Liver (tissue), 9 donors: ENCODE data around the gene NMB. TPM values are rescaled to one million over a fixed set of nuclear protein-coding genes. Genes with fewer than 3 reads are reported as not detected.

Experiments
- DNase-seq: peaks from one replicate; pipeline ENCODE4 v3.0.0-alpha.2; 2017; ENCODE audit warnings: low spot score
- H3K27ac ChIP-seq, 2 donors: one replicate each; pipeline ENCODE4 v1.7.0; 2013; ENCODE audit warnings: inconsistent platforms in 2 of 2, low read length in 2 of 2, control low read depth in 1 of 2, low read depth in 1 of 2, mild to moderate bottlenecking in 1 of 2
- H3K27me3 ChIP-seq, 4 donors: one replicate each; pipeline versions ENCODE4 v1.6.1 to v1.7.0; 2013; ENCODE audit warnings: low read length in 3 of 4, inconsistent platforms in 1 of 4, mild to moderate bottlenecking in 1 of 4, moderate library complexity in 1 of 4; ENCODE audit not compliant: control insufficient read depth in 4 of 4, insufficient read depth in 4 of 4
- H3K36me3 ChIP-seq, 4 donors: one replicate each; pipeline versions ENCODE4 v1.6.1 to v1.7.0; 2013; ENCODE audit warnings: low read length in 3 of 4, mild to moderate bottlenecking in 3 of 4, low read depth in 1 of 4, moderate library complexity in 1 of 4; ENCODE audit not compliant: control insufficient read depth in 4 of 4, insufficient read depth in 3 of 4
- H3K4me1 ChIP-seq, 4 donors: one replicate each; pipeline versions ENCODE4 v1.6.1 to v1.7.0; 2013; ENCODE audit warnings: low read length in 3 of 4, mild to moderate bottlenecking in 3 of 4, moderate library complexity in 1 of 4; ENCODE audit not compliant: control insufficient read depth in 4 of 4, insufficient read depth in 4 of 4
- H3K4me3 ChIP-seq, 3 donors: one replicate each; pipeline versions ENCODE4 v1.6.1 to v1.7.0; 2013; ENCODE audit warnings: low read length in 3 of 3, control low read depth in 1 of 3, low read depth in 1 of 3, mild to moderate bottlenecking in 1 of 3
- H3K9ac ChIP-seq, 2 donors: one replicate each; pipeline ENCODE4 v1.7.0; 2013; ENCODE audit warnings: low read length in 2 of 2, mild to moderate bottlenecking in 2 of 2, moderate library complexity in 2 of 2, control low read depth in 1 of 2, low read depth in 1 of 2
- H3K9me3 ChIP-seq, 4 donors: one replicate each; pipeline versions ENCODE4 v1.6.1 to v1.7.0; 2013; ENCODE audit warnings: low read length in 3 of 4; ENCODE audit not compliant: control insufficient read depth in 4 of 4
- CTCF ChIP-seq: fragments of 150-350 bp; IDR thresholded peaks from 2 replicates; pipeline ENCODE4 v1.5.1; 2017; ENCODE audit warnings: improper control_type of control experiment, low read depth, low read length; ENCODE audit not compliant: missing input control
- EGR1 ChIP-seq, 2 donors: IDR thresholded peaks; 2 replicates each; pipeline ENCODE4 v1.6.1; 2016 to 2018; ENCODE audit warnings: antibody characterized with exemption in 2 of 2, low read depth in 2 of 2
- FOXA1 ChIP-seq: IDR thresholded peaks from 2 replicates; pipeline ENCODE4 v1.6.1; 2016; ENCODE audit warnings: antibody characterized with exemption
- FOXA2 ChIP-seq: IDR thresholded peaks from 2 replicates; pipeline ENCODE4 v1.6.1; 2016; ENCODE audit warnings: antibody characterized with exemption
- GABPA ChIP-seq, 2 donors: IDR thresholded peaks in 1 of 2; conservative IDR thresholded peaks in 1 of 2; 2 replicates each; pipeline ENCODE4 v1.6.1; 2016; ENCODE audit warnings: antibody characterized with exemption in 2 of 2, mild to moderate bottlenecking in 1 of 2, moderate library complexity in 1 of 2
- HNF4A ChIP-seq, 2 donors: conservative IDR thresholded peaks; 2 replicates each; pipeline ENCODE4 v1.6.1; 2016; ENCODE audit warnings: antibody characterized with exemption in 2 of 2, mild to moderate bottlenecking in 2 of 2
- HNF4G ChIP-seq: IDR thresholded peaks from 2 replicates; pipeline ENCODE4 v1.6.1; 2016; ENCODE audit warnings: antibody characterized with exemption
- JUND ChIP-seq, 2 donors: IDR thresholded peaks; 2 replicates each; pipeline ENCODE4 v1.6.1; 2016; ENCODE audit warnings: antibody characterized with exemption in 2 of 2
- MAX ChIP-seq: IDR thresholded peaks from 2 replicates; pipeline ENCODE4 v1.6.1; 2016; ENCODE audit warnings: antibody characterized with exemption
- NR2F2 ChIP-seq: IDR thresholded peaks from 2 replicates; pipeline ENCODE4 v1.6.1; 2016; ENCODE audit warnings: antibody characterized with exemption
- RAD21 ChIP-seq, 2 donors: IDR thresholded peaks; 2 replicates each; pipeline ENCODE4 v1.6.1; 2016; ENCODE audit warnings: antibody characterized with exemption in 2 of 2, mild to moderate bottlenecking in 2 of 2
- RXRA ChIP-seq, 2 donors: IDR thresholded peaks; 2 replicates each; pipeline ENCODE4 v1.6.1; 2017 to 2018; ENCODE audit warnings: antibody characterized with exemption in 2 of 2, mild to moderate bottlenecking in 1 of 2
- SP1 ChIP-seq: IDR thresholded peaks from 2 replicates; pipeline ENCODE4 v1.6.1; 2018; ENCODE audit warnings: antibody characterized with exemption, mild to moderate bottlenecking
- TAF1 ChIP-seq: conservative IDR thresholded peaks from 2 replicates; pipeline ENCODE4 v1.6.1; 2016; ENCODE audit warnings: antibody characterized with exemption, mild to moderate bottlenecking
- YY1 ChIP-seq: IDR thresholded peaks from 2 replicates; pipeline ENCODE4 v1.6.1; 2016; ENCODE audit warnings: antibody characterized with exemption, mild to moderate bottlenecking
- ZBTB33 ChIP-seq: IDR thresholded peaks from 2 replicates; pipeline ENCODE4 v1.6.1; 2016; ENCODE audit warnings: antibody characterized with exemption
- WGBS: extraction: QIAGEN DNeasy Blood & Tissue Kit; methylation state at CpG from one replicate; pipeline ENCODE4 v1.1.7; 2013; 5-methylcytosine and 5-hydroxymethylcytosine counted together
- polyA plus RNA-seq, 2 donors: library from polyadenylated mRNA; stranded (reverse) in 1 of 2; unstranded in 1 of 2; fragments of 200-250 nt in 1 of 2; fragments of >200 nt in 1 of 2; fragmentation: Nextera tagmentation in 1 of 2; extraction: Ambion mirVana in 1 of 2; gene quantifications; one replicate each; pipeline versions ENCODE4 v1.2.1 to v1.2.3, GENCODE V29; 2013 to 2015
- total RNA-seq, 2 donors: library from RNA; depleted of rRNA; stranded (reverse); fragments of >200 nt; gene quantifications; one replicate each; pipeline ENCODE4 v1.2.3, GENCODE V29; 2014
- TF ChIP-seq, protein P1 (sequence below): IDR thresholded peaks from 2 replicates; pipeline ENCODE4 v1.6.1; 2016; ENCODE audit warnings: antibody characterized with exemption
- TF ChIP-seq, protein P2 (sequence below): IDR thresholded peaks from 2 replicates; pipeline ENCODE4 v1.6.1; 2016; ENCODE audit warnings: antibody characterized with exemption, mild to moderate bottlenecking
- donor health status: healthy.
- donor health status: healthy.
- donor health status: healthy.
- donor health status: healthy.
- donor health status: healthy.

NMB gene
- total and polyA plus RNA-seq, 4 donors = 0.59 to 1.8 (median 1.1) TPM

DNA sequence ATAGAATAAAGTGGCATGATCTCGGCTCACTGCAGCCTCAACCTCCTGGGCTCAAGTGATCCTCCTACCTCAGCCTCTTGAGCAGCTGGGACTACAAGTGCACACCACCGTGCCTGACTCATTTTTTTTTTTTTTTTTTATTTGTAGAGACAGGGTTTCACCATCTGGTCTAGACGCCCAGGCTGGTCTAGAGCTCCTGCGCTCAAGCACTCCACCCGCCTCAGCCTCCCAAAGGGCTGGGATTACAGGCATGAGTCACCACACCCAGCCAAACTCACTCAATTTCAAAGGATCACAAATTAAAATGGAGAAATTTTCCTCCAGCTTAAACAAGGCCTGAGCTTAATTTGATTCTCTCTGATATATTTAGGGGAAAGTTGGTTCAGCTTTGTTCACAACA lies 27.3 kb upstream of the NMB start:
- no peaks in the 10 kb centered on the region for H3K27me3 ChIP-seq
- DNase-seq = no peak
- TF ChIP-seq ZBTB33 (no peak), HNF4G (no peak), TAF1 (no peak), YY1 (no peak), FOXA1 (no peak), SP1 (no peak), EGR1 (IDR thresholded peaks at IDR 0.05; ENCODE audit: low read depth in 2 of 2) (no peak), FOXA2 (no peak), RAD21 (IDR thresholded peaks at IDR 0.05) (no peak), HNF4A (conservative IDR thresholded peaks at IDR 0.05) (no peak), GABPA (IDR thresholded peaks at IDR 0.05 in 1 of 2, conservative IDR thresholded peaks at IDR 0.05 in 1 of 2) (no peak), NR2F2 (no peak), CTCF (no peak), JUND (IDR thresholded peaks at IDR 0.05) (no peak), MAX (no peak), RXRA (IDR thresholded peaks at IDR 0.05) (no peak)
- TF ChIP-seq, protein P1, sequence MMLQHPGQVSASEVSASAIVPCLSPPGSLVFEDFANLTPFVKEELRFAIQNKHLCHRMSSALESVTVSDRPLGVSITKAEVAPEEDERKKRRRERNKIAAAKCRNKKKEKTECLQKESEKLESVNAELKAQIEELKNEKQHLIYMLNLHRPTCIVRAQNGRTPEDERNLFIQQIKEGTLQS = no peak
- TF ChIP-seq, protein P2, sequence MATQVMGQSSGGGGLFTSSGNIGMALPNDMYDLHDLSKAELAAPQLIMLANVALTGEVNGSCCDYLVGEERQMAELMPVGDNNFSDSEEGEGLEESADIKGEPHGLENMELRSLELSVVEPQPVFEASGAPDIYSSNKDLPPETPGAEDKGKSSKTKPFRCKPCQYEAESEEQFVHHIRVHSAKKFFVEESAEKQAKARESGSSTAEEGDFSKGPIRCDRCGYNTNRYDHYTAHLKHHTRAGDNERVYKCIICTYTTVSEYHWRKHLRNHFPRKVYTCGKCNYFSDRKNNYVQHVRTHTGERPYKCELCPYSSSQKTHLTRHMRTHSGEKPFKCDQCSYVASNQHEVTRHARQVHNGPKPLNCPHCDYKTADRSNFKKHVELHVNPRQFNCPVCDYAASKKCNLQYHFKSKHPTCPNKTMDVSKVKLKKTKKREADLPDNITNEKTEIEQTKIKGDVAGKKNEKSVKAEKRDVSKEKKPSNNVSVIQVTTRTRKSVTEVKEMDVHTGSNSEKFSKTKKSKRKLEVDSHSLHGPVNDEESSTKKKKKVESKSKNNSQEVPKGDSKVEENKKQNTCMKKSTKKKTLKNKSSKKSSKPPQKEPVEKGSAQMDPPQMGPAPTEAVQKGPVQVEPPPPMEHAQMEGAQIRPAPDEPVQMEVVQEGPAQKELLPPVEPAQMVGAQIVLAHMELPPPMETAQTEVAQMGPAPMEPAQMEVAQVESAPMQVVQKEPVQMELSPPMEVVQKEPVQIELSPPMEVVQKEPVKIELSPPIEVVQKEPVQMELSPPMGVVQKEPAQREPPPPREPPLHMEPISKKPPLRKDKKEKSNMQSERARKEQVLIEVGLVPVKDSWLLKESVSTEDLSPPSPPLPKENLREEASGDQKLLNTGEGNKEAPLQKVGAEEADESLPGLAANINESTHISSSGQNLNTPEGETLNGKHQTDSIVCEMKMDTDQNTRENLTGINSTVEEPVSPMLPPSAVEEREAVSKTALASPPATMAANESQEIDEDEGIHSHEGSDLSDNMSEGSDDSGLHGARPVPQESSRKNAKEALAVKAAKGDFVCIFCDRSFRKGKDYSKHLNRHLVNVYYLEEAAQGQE = no peak
- H3K36me3 ChIP-seq = peaks cover 4 to 14% (median 8%) of the 10 kb centered on the region in 4 donors
- H3K9me3 ChIP-seq = no peaks in the 10 kb centered on the region
- no peak overlapping the region for H3K27ac ChIP-seq
- 85% methylated on average over 5 of the region's 5 CpGs for WGBS
- no peak overlapping the region for H3K9ac ChIP-seq
- no peak overlapping the region for H3K4me3 ChIP-seq
- H3K4me1 ChIP-seq = no peaks in the 10 kb centered on the region
